HG02885 (cell line): ENCODE data around the gene PNPLA1.
"Not testable (repeated sequence)": the region's sequence is repeated elsewhere in the genome, so short reads cannot be mapped to it uniquely, and the experiment has no call there.

Experiments used
- ATAC-seq: cut with Tn5 transposase; IDR thresholded peaks from one replicate; pipeline ENCODE4 v1.9.1; 2021; ENCODE audit warnings: mild to moderate bottlenecking; ENCODE audit not compliant: unreplicated experiment, poor library complexity

The PNPLA1 gene

GRCh38 chr6:36333171-36333895 lies 63.5 kb downstream of the PNPLA1 start:
- no peak for ATAC-seq

- ATAC-seq, result no peak
Measured at GRCh38 chr6:36333931-36334725, 64.3 kb downstream of the PNPLA1 start.

- ATAC-seq, result no peak
Measured at GRCh38 chr6:36334832-36335459, 65.1 kb downstream of the PNPLA1 start.

- ATAC-seq, result no peak
Measured at GRCh38 chr6:36335465-36336207, 65.8 kb downstream of the PNPLA1 start.

GRCh38 chr6:36336208-36336710 lies 66.4 kb downstream of the PNPLA1 start:
- ATAC-seq, result no peak

- no peak for ATAC-seq
Measured at GRCh38 chr6:36336779-36337241, 67.0 kb downstream of the PNPLA1 start, which contains the start of gene BNIP5. Gene BNIP5, minus strand, starts transcription at chr6:36336888. Its CDS starts 6,198 bp downstream, at chr6:36330690.

- ATAC-seq, result no peak
Measured at GRCh38 chr6:36337814-36338213, 68.0 kb downstream of the PNPLA1 start.

- not testable (repeated sequence) for ATAC-seq
Measured at GRCh38 chr6:36338223-36338622, 68.4 kb downstream of the PNPLA1 start.

GRCh38 chr6:36339146-36339545 lies 69.3 kb downstream of the PNPLA1 start:
- no peak for ATAC-seq

- no peak for ATAC-seq
Measured at GRCh38 chr6:36340306-36340617, 70.4 kb downstream of the PNPLA1 start.

- ATAC-seq, result no peak
Measured at GRCh38 chr6:36340618-36341454, 71.0 kb downstream of the PNPLA1 start.

GRCh38 chr6:36343109-36343680 lies 73.3 kb downstream of the PNPLA1 start:
- no peak for ATAC-seq

GRCh38 chr6:36345681-36346466 lies 76.0 kb downstream of the PNPLA1 start:
- ATAC-seq, result no peak

GRCh38 chr6:36346486-36347273 lies 76.8 kb downstream of the PNPLA1 start:
- no peak for ATAC-seq

- no peak for ATAC-seq
Measured at GRCh38 chr6:36347621-36348020, 77.8 kb downstream of the PNPLA1 start.

- no peak for ATAC-seq
Measured at GRCh38 chr6:36349240-36349639, 79.4 kb downstream of the PNPLA1 start.

GRCh38 chr6:36350082-36350481 lies 80.2 kb downstream of the PNPLA1 start:
- no peak for ATAC-seq
